ENCODE results near the gene AKAP6. TPM values are rescaled to one million over a fixed set of nuclear protein-coding genes. Genes with fewer than 3 reads are reported as not detected.
"Not testable (repeated sequence)": the region's sequence is repeated elsewhere in the genome, so short reads cannot be mapped to it uniquely, and the experiment has no call there.

AKAP6 gene
- total RNA-seq, 2 donors from 2014 or later: 98.2 to 111 TPM

DNA sequence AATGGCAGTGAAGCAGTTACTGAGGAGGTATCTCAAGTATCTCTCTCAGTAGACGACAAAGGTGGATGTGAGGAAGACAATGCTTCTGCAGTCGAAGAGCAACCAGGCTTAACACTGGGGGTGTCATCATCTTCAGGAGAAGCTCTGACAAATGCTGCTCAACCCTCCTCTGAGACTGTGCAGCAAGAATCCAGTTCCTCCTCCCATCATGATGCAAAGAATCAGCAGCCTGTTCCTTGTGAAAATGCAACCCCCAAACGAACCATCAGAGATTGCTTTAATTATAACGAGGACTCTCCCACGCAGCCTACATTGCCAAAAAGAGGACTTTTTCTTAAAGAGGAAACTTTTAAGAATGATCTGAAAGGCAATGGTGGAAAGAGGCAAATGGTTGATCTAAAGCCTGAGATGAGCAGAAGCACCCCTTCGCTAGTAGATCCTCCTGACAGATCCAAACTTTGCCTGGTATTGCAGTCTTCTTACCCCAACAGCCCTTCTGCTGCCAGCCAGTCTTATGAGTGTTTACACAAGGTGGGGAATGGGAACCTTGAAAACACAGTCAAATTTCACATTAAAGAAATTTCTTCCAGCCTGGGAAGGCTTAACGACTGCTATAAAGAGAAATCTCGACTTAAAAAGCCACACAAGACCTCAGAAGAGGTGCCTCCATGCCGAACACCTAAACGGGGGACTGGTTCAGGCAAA is 216.6 kb downstream of the AKAP6 start:
- DNase-seq (no peak), ATAC-seq (no peak)
- intact Hi-C loops (cut with DNase I): no loop called here

DNA sequence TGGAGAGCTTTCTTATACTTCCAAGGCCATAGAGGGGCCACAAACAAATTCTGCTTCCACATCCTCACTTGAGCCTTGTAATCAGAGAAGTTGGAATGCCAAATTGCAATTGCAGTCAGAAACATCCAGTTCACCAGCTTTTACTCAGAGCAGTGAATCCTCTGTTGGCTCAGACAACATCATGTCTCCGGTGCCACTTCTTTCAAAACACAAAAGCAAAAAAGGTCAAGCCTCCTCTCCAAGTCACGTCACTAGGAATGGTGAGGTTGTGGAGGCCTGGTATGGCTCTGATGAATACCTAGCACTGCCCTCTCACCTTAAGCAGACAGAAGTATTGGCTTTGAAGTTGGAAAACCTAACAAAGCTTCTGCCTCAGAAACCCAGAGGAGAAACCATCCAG is 217.1 kb downstream of the AKAP6 start:
- DNase-seq (no peak), ATAC-seq (no peak)
- intact Hi-C loops (cut with DNase I): no loop called here

DNA sequence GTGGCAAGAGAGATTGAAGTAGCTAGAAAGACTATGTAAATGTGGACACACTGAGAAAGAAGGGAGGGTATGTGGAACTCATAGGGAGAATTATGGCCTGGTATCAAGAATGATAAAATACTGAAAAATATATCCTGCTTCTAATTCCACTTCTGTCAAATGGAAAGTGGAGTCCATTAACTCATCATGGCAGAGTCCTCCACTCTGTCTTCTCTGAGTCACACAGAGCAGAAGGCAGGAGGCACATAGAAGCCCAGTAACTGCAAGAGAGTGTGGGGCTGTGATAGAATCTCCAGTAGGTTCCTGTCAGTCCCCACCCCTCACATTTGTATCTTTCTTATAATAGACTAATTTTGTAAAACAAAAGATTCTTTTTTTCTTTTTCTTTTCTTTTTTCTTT is 223.7 kb downstream of the AKAP6 start:
- ATAC-seq: peak in 1 of 2 donors; percentile 53
- intact Hi-C loops (cut with DNase I): loop anchor here in 1 of 2 donors (10.0 kb wide), 1 partner anchor 298 kb away; no protein-coding TSS in a partner anchor
- DNase-seq: no peak

DNA sequence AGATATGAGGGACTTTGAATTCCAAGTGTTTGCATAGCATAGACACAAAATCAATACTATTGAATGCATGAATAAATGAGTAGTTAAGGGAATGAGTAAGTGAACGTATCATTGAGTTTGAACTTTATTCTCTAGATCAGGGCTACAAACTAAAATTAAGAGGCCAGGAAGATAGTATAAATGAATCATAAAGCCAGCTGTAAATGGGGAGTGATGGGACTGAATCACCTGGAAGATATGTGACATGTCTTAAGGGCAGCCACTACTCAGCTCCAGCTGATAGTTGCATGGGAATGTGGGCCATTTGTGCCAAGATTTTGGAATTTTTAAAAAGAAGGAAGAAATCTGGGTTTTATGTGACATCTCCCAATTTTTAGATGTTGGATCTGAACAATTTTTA is 229.9 kb downstream of the AKAP6 start:
- ATAC-seq (peak in 1 of 2 donors; percentile 47), DNase-seq (no peak)
- intact Hi-C loops (cut with DNase I): loop anchor here in 1 of 2 donors (10.0 kb wide), 1 partner anchor 304 kb away; no protein-coding TSS in a partner anchor

DNA sequence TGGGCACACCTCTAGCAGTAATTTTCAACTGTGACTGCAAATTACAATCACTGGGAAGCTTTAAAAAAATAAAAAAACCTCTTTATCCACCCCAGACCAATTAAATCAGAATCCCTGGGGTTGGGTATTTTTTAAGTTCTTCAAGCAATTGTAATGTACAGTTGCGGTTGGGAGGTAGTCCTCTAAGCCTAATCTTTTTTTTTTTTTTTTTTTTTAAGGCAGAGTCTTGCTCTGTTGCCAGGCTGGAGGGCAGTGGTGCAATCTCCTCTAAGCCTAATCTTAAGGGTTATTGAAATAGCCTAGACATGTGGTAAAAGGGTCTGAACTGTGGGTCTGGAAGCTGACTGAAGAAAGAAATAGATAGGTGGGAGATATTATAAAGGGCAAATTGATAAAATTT is 230.5 kb downstream of the AKAP6 start:
- intact Hi-C loops (cut with DNase I): loop anchor here in 1 of 2 donors (10.0 kb wide), 1 partner anchor 305 kb away; no protein-coding TSS in a partner anchor
- DNase-seq: no peak
- peak; percentile 47 to 72 for ATAC-seq

DNA sequence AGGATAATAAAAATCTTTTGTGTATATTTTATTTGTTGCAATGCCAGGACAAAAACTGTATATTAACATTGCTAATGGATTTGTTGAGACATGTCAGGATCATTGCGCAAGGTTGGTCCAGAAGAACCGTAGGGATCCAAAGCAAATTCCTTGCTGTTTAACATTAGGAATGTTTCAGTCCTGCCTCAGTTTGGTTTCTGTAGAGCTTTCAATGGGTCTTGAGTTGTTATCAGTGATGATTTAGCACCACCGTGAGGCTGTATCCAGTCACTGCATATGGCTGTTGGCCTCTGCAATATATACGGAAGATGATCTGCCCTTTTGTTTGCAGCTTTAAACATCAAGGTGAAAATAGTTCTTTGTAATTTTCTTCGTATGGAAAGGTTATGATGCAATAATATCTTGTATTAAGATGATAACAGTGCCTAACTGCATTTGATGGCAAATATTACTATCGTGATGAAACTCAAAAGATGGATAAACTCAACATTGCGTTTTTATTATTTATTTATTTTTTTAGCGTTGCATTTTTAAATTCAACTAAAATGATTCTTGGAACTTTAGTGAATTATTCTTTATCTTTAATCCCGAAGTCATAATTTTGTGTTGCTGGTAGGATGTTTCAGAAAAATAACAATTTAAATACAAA is 231.2 kb downstream of the AKAP6 start:
- ATAC-seq (peak; percentile 79 to 87), DNase-seq (peak; percentile 32)
- intact Hi-C loops (cut with DNase I): no loop called here

DNA sequence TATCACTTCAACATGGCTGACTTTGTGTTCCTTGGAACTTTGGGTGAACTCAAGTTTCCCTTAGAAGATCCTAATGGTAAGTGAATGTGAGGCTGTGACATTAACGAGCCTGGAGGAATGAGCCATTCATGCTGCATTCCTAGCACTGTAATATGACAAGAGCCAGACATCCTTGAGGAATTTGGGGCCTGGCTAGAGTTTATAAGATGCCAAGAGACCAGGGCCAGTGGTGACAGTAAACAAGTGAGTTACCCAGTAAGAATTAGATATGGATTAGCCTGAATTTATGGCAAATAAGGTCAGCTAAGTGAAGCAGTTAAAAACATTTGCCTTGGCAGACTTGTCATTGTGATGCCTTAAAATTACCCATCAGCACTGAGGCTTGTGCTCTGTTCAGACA is 232.4 kb downstream of the AKAP6 start:
- DNase-seq (no peak), ATAC-seq (peak; percentile 41 to 56)
- intact Hi-C loops (cut with DNase I): no loop called here

DNA sequence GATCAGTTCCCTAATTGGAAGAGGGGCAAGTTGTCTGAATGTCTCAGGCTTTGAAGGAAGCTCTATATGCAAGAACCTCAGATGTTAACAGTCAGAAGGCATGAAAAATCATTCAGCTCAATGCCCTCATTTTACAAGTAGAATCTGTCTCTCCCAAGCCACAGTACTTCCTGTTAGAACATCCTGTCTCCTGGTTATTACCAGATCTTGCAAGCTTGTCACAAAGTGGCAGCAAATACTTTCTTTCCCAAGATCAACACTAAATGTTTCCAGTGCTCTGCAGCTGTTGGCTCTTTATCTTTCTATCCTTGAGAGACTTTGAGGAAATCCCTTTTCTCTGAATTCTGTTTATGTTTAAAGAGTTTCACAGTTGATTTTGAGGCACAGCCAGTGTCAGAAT is 235.5 kb downstream of the AKAP6 start:
- no peak for DNase-seq
- intact Hi-C loops (cut with DNase I): no loop called here
- no peak for ATAC-seq

DNA sequence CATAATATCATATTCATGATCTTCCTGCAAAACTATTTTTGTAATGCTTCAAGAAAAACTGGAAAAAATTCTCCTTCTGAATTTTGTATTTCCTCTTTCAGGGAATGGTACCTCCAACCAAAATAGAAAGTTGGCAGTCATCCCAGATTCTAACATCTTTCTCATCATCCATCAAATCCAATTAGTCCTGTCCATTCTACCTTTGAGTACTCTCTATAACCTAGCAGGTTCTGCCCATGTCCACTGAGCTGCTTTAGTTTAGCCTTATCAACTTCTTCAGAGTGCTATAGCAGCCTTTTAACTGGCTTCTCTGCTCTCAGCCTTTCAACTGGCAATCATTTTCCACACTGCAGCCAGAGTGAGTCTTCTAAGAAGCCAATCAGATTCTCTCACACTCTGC is 236.2 kb downstream of the AKAP6 start:
- ATAC-seq: peak; percentile 8 to 12
- intact Hi-C loops (cut with DNase I): no loop called here
- no peak for DNase-seq

DNA sequence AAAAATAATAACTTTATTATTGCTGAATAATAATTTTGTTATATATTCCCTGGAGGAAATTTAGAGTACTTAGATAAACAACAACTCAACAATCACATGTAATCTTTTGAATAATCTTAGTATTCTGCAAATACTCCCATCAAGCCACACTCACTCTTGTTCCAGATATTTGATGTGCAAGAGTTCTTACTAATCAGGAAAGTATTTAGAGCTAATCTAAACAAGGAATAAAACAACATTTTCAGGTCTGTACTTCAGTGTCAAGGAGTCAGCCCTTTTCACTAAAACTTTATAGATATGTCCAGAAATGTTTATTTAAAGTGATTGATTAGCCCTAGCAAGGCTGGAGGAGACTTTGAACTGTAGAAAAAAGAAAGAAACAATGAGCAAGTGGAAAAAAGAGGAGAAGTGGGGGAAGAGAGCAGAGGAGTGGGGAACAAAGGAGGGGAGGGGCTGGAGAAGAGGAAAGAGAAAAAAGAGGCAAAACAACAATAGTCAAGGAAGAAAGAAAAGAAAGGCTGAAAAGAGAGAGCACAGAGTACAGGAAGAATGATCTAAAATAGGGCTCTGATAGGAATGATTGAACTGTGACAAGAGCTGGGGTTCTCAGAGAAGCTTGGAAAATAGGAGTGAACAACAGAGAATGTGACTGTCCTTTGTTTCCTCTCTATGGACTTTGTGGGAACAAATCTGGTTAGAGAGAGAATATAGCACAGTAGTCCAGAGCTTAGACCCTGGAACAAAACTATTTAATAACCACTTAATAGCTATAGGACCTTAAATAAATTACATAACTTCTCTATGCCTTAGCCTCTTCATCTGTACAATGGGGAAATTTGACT is 238.7 kb downstream of the AKAP6 start:
- ATAC-seq: no peak
- intact Hi-C loops (cut with DNase I): no loop called here

DNA sequence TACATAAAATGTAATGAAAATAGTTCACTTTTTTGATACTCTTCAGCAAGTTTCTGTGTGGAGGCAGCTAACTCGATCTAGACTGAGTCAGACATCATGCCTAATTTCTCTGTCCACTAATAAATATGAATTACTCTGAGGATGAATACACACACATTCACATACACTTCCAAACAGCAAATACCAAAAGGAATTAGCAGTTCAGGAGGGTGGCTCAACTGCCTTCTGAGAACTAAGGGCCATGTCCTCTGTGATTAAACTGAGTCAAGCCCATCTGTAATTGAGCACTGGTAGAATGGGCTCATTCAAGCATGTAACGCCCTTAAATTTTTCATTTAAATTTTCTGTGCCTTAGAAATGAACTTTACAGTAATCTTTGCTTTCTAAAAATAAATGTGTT is 242.5 kb downstream of the AKAP6 start:
- ATAC-seq: no peak
- DNase-seq: no peak
- intact Hi-C loops (cut with DNase I): loop anchor here (10.0 kb wide), 4 partner anchors 143 to 1753 kb away; no protein-coding TSS in a partner anchor

More for the DNA sequence above, 238.7 kb downstream of the AKAP6 start:
- no peak for DNase-seq

DNA sequence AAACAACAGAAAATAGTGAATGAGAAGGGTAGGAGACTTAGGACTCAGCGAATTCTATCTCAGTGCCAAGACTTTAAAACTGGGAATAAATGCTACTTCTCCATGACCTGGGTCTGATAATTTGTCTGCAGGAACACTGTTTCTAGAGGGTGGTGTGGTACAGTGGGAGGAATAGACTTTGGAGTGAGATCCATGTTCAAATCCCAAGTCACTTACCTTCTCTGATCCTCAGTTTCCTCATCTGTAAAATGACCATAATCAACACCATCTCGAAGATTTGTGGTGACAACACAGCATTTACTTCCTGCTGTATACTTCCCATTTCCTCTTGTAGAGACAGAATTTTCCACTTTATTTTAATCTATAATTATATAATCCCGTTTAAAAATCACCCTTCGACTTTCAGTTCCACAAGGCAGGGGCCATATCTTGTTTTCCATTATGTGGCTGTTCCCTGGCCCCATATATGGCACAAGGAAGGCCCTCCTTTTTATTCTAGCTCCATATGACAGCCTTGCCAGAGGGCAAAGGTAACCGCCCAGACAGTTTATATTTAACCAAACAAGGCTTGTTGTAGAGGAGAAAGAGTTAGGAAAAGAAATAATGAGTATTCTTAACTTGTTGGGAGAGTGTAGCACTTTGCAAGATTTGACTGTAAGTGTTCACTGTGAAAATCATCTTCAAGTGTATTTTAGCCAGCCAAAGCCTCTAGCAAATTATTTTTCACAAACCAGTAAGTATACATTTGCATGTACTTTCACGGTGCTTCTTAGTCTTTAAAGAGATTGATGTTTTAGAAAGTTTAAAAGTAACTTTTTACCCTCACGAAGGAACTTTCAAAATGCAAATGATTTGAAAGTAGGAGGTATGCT is 243.1 kb downstream of the AKAP6 start:
- DNase-seq (no peak), ATAC-seq (no peak)
- intact Hi-C loops (cut with DNase I): loop anchor here (10.0 kb wide), 4 partner anchors 143 to 1753 kb away; no protein-coding TSS in a partner anchor

DNA sequence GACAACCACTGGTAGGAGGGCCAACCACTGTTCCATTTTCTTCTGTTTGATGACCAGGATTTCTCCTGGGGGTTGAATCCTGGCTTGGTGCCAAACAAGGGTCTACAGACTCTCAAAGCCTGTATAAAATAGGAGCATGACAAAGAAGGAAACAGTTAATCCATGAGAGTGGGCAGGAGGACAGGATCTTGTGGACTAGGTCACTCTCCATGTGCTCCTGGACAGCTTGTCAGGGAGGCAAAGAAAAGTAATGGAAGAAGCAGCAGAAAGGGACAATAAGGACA is 243.7 kb downstream of the AKAP6 start:
- intact Hi-C loops (cut with DNase I): loop anchor here (10.0 kb wide), 4 partner anchors 142 to 1752 kb away; no protein-coding TSS in a partner anchor
- no peak for DNase-seq
- no peak for ATAC-seq

DNA sequence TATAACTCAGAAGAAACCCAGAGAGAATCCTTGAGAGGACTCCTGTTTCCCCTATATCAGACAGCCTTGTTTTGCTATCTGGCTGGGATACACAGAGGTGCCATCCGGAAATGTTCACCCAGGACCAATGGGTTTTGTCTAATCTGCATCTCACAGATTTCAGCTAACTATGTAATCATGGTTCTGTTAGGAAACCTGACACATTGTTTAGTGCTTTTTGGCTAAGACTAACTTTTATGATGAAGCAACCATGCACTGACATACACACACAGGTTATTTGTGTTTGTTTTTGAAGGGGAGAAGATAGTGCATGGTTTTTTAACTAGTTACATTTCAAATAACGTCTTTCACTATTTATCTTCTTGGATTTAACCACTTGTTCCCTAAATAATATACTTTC is 245.2 kb downstream of the AKAP6 start:
- ATAC-seq (no peak), DNase-seq (no peak)
- intact Hi-C loops (cut with DNase I): loop anchor here (10.0 kb wide), 4 partner anchors 141 to 1751 kb away; no protein-coding TSS in a partner anchor

DNA sequence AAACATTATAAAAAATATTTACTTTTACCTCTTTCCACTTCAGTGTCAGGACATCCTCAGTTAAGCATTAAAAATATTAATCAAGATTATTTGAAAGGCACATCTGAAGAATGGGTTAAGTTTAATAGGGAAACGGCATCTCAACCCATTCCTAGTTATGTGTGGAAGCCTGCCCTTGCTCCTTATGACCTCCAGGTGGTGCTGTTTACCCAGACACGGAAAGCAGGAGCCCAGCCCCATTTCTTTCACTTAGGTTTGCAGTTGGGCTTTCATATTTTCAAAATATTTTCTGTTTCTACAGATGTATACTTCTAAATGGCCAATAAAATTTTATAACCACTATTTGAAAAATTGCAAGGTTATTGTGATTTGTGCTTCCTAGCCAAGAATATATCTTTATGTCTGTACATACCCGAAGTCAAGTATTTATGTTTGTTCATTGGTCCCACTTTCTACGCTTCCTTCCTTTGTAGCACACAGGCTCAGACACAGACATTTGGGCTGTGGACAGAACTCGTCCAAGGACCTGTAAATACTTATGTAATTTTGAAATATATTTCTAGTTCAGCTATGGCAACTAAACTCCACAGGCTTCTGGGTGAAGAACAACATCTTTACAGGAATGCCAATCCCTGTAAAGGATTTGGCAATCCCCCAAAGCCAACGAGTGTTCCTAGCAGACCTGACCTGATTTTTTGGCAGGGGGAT is 247.1 kb downstream of the AKAP6 start:
- DNase-seq (peak; percentile 31), ATAC-seq (peak; percentile 88 to 91)
- intact Hi-C loops (cut with DNase I): loop anchor here (5.0 to 10.0 kb wide), 6 partner anchors 139 to 1749 kb away; no protein-coding TSS in a partner anchor

DNA sequence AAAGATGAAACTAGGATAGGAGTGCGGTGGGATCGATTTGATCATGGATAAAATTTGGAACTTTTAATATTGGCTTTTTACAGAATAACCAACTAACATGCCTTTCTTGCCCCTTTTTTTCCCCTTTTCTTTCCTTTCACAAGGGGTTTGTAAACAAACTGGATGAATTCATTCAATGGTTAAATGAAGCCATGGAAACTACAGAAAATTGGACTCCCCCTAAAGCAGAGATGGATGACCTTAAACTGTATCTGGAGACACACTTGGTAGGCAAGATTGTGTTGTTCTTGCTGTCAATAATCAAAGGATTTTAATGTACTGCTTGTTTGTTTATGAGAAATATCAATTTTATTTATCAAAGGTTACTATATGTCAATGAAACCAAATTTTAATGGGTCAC is 247.9 kb downstream of the AKAP6 start:
- ATAC-seq (no peak), DNase-seq (no peak)
- intact Hi-C loops (cut with DNase I): loop anchor here (5.0 to 10.0 kb wide), 6 partner anchors 138 to 1748 kb away; no protein-coding TSS in a partner anchor

DNA sequence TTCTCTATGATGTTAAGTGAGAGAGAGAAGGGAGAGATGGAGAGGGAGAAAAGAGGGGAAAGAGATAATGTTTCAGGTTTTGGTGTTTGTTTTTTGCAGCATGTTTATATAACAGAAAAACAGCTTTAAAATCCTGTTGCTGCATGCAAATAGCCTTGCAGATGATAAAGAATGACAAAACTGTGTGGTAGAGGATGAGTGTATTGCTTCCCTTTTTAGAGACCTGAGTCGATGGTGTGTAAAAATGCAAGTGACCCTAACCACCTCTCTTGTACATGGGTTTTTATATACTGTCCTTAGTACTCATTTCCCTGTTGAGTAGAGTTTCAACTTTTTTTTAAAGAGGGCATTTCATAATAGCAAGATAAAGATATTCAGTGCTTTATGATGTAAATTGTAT is 249.1 kb downstream of the AKAP6 start:
- intact Hi-C loops (cut with DNase I): loop anchor here (5.0 to 10.0 kb wide), 6 partner anchors 137 to 1747 kb away; no protein-coding TSS in a partner anchor
- ATAC-seq (no peak), DNase-seq (no peak)

DNA sequence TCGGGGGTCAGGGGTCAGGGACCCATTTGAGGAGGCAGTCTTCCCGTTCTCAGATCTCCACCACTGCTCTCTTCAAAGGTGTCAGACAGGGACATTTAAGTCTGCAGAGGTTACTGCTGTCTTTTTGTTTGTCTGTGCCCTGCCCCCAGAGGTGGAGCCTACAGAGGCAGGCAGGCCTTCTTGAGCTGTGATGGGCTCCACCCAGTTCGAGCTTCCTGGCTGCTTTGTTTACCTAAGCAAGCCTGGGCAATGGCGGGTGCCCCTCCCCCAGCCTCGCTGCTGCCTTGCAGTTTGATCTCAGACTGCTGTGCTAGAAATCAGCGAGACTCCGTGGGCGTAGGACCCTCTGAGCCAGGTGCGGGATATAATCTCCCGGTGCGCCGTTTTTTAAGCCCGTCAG is 254.3 kb downstream of the AKAP6 start:
- DNase-seq; intact Hi-C loops (cut with DNase I); ATAC-seq: not testable (repeated sequence)
